Measurements from ENCODE around the gene PIGU.
"Not testable (repeated sequence)": the region's sequence is repeated elsewhere in the genome, so short reads cannot be mapped to it uniquely, and the experiment has no call there.

The PIGU gene

GRCh38 chr20:34706912-34707784 is 30.3 kb upstream of the PIGU start:
- no peak for DNase-seq (ENCODE audit: low read depth in 3 of 3)

- DNase-seq (ENCODE audit: low read depth in 3 of 3): no peak
These were observed 29.5 kb upstream of the PIGU start for GRCh38 chr20:34706302-34706875.

- no peak for DNase-seq (ENCODE audit: low read depth in 3 of 3)
These were observed 28.8 kb upstream of the PIGU start for GRCh38 chr20:34705397-34706301.

- DNase-seq (ENCODE audit: low read depth in 3 of 3): no peak
These were observed 28.1 kb upstream of the PIGU start for GRCh38 chr20:34705008-34705396.

GRCh38 chr20:34704177-34705007 is 27.5 kb upstream of the PIGU start, which contains the start of gene TP53INP2:
TP53INP2 (plus strand) TSS chr20:34704344; CDS start chr20:34708740, 4,396 bp downstream.
- peak; percentile 64 to 73 (median 71) for DNase-seq (ENCODE audit: low read depth in 3 of 3)

- DNase-seq (ENCODE audit: low read depth in 3 of 3): peak in 1 of 3 experiments; percentile 7
These were observed 26.7 kb upstream of the PIGU start for GRCh38 chr20:34703424-34704176.

- DNase-seq (ENCODE audit: low read depth in 3 of 3): no peak
These were observed 26.1 kb upstream of the PIGU start for GRCh38 chr20:34703061-34703423.

GRCh38 chr20:34701405-34702085 is 24.7 kb upstream of the PIGU start:
- no peak for DNase-seq (ENCODE audit: low read depth in 3 of 3)

GRCh38 chr20:34693414-34693813 is 16.5 kb upstream of the PIGU start:
- DNase-seq (ENCODE audit: low read depth in 3 of 3): no peak

GRCh38 chr20:34691838-34692237 is 14.9 kb upstream of the PIGU start:
- no peak for DNase-seq (ENCODE audit: low read depth in 3 of 3)

- DNase-seq (ENCODE audit: low read depth in 3 of 3): no peak
These were observed 12.6 kb upstream of the PIGU start for GRCh38 chr20:34689486-34689885.

- DNase-seq (ENCODE audit: low read depth in 3 of 3): no peak
These were observed 6.8 kb upstream of the PIGU start for GRCh38 chr20:34683667-34684066.

- no peak for DNase-seq (ENCODE audit: low read depth in 3 of 3)
These were observed 3.8 kb upstream of the PIGU start for GRCh38 chr20:34680586-34681175.

- DNase-seq (ENCODE audit: low read depth in 3 of 3): no peak
These were observed 775 bp downstream of the PIGU start for GRCh38 chr20:34675993-34676641.

- DNase-seq (ENCODE audit: low read depth in 3 of 3): no peak
These were observed 1.3 kb downstream of the PIGU start for GRCh38 chr20:34675561-34675960.

- no peak for DNase-seq (ENCODE audit: low read depth in 3 of 3)
These were observed 3.5 kb downstream of the PIGU start for GRCh38 chr20:34673412-34673811.

GRCh38 chr20:34669094-34669493 is 7.8 kb downstream of the PIGU start:
- no peak for DNase-seq (ENCODE audit: low read depth in 3 of 3)

GRCh38 chr20:34664751-34665150 is 12.1 kb downstream of the PIGU start:
- DNase-seq (ENCODE audit: low read depth in 3 of 3): not testable (repeated sequence)
